ENCODE data around the gene GSTK1. TPM values are rescaled to one million over a fixed set of nuclear protein-coding genes. Genes with fewer than 3 reads are reported as not detected.

The GSTK1 gene
- total RNA-seq, 1 donor from 2014 or later = 141 TPM

DNA sequence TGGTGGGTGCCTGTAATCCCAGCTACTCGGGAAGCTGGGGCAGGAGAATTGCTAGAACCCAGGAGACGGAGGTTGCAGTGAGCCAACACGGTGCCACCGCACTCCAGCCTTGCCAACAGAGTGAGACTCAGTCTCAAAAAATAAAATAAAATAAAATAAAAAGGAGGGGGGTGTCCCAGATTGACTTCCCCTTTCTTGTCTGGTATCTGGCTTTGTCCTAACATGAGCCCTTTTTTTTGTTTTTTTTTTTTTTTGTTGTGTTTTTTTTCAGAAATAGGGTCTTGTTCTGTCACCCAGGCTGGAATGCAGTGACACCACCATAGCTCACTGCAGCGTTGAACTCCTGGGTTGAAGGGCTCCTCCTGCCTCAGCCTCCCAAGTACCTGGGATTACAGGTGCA is 29.6 kb downstream of the GSTK1 start:
- no peak for DNase-seq (ENCODE audit: extremely low read depth, low read depth, low spot score)

DNA sequence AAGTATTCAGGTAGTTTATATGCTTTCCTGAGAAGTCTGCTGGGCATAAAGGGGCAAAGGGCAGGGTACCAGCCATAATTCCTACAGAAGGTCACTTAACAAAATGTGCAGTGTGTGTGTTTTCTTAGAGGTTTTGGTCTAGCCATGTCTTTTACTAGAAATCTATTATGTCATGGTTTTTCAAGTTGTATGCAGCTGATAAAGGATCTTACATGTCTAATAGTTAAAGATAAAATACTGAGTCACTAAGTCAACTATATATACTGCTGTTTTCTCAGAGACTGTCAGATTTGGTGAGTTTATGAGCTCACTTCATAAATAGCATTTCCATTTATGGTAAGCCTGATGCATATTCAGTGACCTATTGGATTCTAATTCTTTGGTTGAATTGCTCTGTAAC is 32.6 kb downstream of the GSTK1 start:
- DNase-seq (ENCODE audit: extremely low read depth, low read depth, low spot score) = no peak

DNA sequence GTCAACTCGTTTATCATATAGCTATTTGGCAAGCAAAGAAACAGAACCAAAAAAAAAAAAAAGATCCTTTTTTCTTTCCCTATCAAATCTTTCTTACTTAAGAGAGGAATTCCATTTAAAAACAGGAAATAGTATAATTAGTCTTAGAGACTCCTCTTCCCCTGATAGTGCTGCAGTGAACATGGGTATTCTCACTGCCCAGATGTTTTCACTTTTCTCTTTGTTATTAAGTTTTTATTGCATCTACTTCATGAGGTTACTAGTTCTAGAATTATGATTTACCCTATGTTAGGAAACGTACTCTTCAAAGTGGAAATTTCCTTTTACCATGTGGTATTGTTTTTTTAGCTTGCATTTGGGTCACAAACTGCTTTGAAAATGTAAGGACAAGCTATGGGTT is 33.4 kb downstream of the GSTK1 start:
- DNase-seq (ENCODE audit: extremely low read depth, low read depth, low spot score) = no peak

DNA sequence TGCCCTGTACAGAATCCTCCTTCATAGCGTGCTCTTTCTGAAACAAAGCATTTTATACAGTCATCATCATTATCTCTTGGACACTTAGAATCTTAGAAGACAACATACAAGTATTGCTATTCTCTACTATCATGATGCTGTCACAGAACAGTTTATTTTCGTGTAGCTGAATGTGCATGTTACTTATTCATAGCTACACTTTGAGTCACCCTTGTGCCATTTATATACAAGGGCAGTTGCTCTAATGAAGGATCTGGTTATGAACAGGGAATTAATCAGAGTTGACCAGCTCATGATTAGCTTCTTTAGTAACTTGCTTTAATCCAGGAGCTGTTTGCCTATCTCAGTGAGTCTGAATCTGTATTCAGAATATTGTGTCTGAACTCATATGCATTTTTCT is 36.1 kb downstream of the GSTK1 start:
- no peak for DNase-seq (ENCODE audit: extremely low read depth, low read depth, low spot score)

DNA sequence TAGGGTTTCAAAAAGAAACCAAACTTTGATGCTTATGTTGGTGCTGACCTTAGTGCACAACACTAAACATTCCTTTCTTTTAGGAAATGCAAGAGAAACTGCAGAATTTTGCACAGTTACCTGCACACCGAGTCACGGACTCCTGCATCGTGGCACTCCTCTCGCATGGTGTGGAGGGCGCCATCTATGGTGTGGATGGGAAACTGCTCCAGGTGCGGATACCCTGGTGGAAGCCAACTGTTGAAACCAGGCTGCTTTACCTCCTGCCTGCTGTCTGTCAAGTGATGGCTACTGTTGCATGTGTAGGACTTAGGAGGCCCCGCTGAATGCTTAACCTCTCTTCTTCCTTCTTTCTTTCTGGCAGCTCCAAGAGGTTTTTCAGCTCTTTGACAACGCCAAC is 36.6 kb downstream of the GSTK1 start:
- no peak for DNase-seq (ENCODE audit: extremely low read depth, low read depth, low spot score)

DNA sequence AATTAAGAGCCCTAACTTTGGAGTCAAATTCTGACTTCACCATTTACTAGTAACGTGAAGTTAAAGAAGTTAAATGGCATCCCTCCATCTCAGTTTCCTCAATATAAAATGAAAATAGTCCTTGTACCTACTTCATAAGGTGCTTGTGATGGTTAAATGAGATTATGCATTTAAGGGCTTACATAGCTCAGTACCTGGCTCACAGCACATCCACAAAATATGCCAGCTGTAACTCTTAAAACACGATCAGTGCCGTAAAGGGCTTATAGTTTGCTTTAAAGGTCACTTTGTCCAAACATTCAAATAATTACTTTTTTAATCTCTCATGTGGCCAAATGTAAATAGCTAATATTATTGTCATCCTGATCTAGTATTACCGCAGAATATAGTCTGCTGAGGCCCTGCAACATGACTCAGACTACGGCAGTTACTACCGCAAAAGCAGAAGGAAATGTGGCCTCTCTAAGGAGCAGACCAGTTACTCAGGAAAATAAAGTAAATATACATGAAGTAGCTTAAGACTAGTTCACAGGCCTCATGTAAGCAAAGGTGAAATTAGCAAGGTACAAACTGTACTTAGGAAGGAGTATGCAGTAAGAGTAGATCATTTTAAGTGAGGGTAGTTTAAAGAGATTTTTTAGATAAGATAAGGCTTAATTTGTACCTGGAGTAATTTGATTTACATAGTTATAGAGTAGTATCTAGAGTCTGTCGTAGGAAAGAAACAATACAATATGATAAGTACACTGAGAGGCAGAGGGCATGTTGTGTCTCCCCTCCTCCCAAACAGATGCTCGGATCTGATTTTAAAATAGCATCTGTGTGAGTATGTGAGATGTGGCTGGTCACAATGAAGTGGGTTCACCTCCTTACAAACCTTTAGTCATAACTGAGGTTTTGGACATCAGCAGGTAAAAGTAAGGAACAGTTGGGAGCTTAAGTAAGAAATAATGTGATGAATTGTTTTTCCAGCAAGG is 38.0 kb downstream of the GSTK1 start:
- no peak for DNase-seq (ENCODE audit: extremely low read depth, low read depth, low spot score)

DNA sequence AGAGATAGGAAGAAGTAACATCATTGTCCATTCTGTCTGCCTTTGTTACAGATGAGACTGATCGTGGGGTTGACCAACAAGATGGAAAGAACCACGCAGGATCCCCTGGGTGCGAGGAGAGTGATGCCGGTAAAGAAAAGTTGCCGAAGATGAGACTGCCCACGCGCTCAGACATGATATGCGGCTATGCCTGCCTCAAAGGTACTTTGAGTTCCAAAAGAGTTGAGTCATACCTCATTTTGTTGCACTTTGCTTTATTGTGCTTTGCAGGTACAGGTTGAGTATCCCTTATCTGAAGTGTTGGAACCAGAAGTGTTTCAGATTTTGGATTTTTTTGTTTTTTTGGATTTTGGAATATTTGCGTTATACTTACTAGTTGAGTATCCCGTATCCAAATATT is 40.5 kb downstream of the GSTK1 start:
- DNase-seq (ENCODE audit: extremely low read depth, low read depth, low spot score) = no peak

DNA sequence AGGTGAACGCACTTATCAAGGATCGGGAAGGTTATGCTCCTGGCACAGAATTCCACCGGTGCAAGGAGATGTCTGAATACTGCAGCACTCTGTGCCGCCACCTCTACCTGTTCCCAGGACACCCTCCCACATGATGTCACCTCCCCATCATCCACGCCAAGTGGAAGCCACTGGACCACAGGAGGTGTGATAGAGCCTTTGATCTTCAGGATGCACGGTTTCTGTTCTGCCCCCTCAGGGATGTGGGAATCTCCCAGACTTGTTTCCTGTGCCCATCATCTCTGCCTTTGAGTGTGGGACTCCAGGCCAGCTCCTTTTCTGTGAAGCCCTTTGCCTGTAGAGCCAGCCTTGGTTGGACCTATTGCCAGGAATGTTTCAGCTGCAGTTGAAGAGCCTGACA is 41.7 kb downstream of the GSTK1 start:
- DNase-seq (ENCODE audit: extremely low read depth, low read depth, low spot score) = no peak

DNA sequence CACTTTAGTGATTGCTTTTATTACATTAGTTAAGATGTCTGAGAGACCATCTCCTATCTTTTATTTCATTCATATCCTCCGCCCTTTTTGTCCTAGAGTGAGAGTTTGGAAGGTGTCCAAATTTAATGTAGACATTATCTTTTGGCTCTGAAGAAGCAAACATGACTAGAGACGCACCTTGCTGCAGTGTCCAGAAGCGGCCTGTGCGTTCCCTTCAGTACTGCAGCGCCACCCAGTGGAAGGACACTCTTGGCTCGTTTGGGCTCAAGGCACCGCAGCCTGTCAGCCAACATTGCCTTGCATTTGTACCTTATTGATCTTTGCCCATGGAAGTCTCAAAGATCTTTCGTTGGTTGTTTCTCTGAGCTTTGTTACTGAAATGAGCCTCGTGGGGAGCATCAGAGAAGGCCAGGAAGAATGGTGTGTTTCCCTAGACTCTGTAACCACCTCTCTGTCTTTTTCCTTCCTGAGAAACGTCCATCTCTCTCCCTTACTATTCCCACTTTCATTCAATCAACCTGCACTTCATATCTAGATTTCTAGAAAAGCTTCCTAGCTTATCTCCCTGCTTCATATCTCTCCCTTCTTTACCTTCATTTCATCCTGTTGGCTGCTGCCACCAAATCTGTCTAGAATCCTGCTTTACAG is 42.3 kb downstream of the GSTK1 start:
- no peak for DNase-seq (ENCODE audit: extremely low read depth, low read depth, low spot score)

DNA sequence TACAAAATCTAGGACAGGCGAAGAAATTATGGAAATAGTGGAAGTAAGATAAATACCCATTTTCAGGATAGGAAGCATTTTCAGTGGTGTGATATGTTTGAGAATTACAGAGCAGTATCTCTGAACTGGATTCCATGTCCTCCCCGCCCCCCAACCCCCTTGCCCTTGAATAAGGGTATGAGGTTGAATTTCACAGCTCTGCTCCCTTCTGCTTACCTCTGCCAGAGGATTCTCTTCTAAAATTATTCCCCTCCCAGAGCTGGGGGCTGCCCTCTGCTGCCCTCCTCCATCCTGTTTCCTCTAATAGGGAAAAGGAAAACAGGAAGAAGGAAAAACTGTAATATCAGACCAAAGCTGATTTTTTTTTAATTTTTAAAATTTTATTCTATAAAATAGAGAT is 45.4 kb downstream of the GSTK1 start:
- DNase-seq (ENCODE audit: extremely low read depth, low read depth, low spot score) = no peak

DNA sequence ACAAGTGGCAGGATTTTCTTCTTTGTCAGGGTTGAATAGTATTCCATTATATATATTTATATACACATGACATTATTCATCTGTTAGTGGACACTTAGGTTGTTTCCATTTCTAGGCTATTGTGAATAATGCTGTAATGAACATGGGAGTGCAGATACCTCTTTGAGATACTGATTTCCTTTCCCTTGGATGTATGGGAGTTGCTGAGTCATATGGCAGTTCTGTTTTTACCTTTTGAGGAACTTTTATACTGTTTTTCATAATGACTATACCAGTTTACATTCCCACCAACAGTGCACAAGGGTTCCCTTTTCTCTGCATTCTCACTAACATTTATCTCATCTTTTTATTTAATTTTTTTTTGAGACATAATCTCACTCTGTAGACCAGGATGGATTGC is 50.9 kb downstream of the GSTK1 start:
- DNase-seq (ENCODE audit: extremely low read depth, low read depth, low spot score) = no peak

DNA sequence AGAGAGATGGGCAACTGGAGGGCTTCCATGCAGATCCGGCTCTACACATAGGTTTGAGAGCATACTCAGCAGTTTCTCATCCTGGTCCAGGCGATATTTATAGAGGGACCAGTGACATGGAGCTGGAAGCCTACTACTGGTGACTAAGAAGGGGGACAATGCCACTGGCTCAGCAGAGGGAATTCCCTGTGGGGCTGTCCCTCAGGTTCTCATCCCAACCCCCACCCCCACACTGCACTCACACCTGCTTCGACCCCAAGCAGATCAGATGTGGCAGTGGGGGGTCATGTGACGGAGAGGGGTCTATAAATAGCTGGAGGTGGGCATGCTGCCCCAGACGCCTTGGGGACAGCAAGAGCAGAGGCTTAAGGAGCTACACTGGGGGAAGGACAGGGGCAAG is 52.5 kb downstream of the GSTK1 start, which contains the start of gene CLCN1:
Gene CLCN1 (plus strand): TSS at position 336 of the 400 bp plus-strand sequence. CDS start 102 bp downstream, outside the sequence.
- no peak for DNase-seq (ENCODE audit: extremely low read depth, low read depth, low spot score)

DNA sequence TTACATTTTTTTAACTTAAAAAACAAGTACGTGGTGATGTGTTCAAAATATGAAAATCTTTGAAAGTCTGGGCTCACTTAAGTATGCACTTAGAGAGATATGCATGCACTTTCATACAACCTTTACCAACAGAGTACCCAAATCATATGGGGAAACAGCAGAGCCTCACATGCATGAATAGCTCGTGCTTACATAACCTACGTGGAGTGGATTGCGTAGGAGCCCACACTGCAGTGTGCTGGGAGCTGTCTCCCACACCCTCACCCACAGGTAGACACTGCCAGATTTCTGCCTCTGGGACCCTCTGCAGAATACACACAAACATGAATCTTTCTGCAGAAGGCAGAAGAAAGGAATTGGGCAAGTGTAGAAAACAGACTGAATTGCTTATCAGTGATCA is 53.3 kb downstream of the GSTK1 start:
- DNase-seq (ENCODE audit: extremely low read depth, low read depth, low spot score) = no peak

DNA sequence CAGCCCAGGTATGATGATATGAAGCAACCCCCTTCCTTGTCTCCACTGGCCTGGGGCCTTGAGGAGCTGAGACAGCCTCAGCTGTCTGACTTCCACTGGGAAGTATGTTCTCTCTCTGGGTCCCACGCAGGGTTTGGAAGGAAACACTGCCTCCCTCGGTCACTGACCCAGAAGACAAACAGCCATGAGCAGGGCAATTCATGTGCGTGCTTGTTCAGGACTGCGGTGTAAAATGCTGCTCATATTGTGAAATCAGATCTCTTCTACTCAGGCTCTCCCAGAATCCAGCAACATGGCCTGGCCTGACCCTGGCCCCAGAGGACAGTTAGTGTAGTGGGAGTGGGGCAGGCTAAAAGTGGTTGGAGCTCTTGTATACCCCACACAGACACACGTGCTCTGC is 55.4 kb downstream of the GSTK1 start:
- no peak for DNase-seq (ENCODE audit: extremely low read depth, low read depth, low spot score)

Other genes starting within 250 kb of the GSTK1 start
- gene OR9A2, start 236.3 kb upstream of the GSTK1 start, total RNA-seq = 0.18 TPM in 1 of 2 replicates, not detected in the other
- gene OR6V1, start 211.1 kb upstream of the GSTK1 start, total RNA-seq = not detected in 2 replicates
- gene PIP, start 131.4 kb upstream of the GSTK1 start, total RNA-seq = not detected in 2 replicates
- gene TAS2R39, start 80.0 kb upstream of the GSTK1 start, total RNA-seq = not detected in 2 replicates
- not detected in 2 replicates for gene TAS2R40, start 41.4 kb upstream of the GSTK1 start, total RNA-seq
- gene TMEM139, start 21.5 kb downstream of the GSTK1 start, total RNA-seq = 0.82 and 1.1 TPM in 2 replicates
- 12.4 and 19.7 TPM in 2 replicates for gene CASP2, start 24.9 kb downstream of the GSTK1 start, total RNA-seq
- not detected in 2 replicates for gene CLCN1, start 52.7 kb downstream of the GSTK1 start, total RNA-seq
- 0.53 and 1.6 TPM in 2 replicates for gene FAM131B, start 99.3 kb downstream of the GSTK1 start, total RNA-seq
- gene ZYX, start 117.9 kb downstream of the GSTK1 start, total RNA-seq = 270 and 344 TPM in 2 replicates
- gene EPHA1, start 145.4 kb downstream of the GSTK1 start, total RNA-seq = not detected in 2 replicates
- not detected in 2 replicates for gene TAS2R60, start 180.0 kb downstream of the GSTK1 start, total RNA-seq
- not detected in 2 replicates for gene TAS2R41, start 214.4 kb downstream of the GSTK1 start, total RNA-seq

Measured in glomerular endothelial cell (primary cell).